ENCODE measurements around the gene TOP2A. TPM values are rescaled to one million over a fixed set of nuclear protein-coding genes. Genes with fewer than 3 reads are reported as not detected.

TOP2A gene
- total and polyA plus RNA-seq, 4 donors, result 0.25 to 4.4 (median 1.9) TPM

- H3K27me3 ChIP-seq (ENCODE audit: control insufficient read depth in 1 of 2, insufficient read depth in 2 of 2, low read length in 1 of 2), result no peaks in the 10 kb centered on the region
- H3K4me1 ChIP-seq (ENCODE audit: control insufficient read depth in 1 of 2, insufficient read depth in 2 of 2, low read length in 2 of 2), result no peaks in the 10 kb centered on the region
- peak in 1 of 2 donors; percentile 92 for DNase-seq
- peaks cover 0 to 3% of the 10 kb centered on the region in 2 donors for H3K36me3 ChIP-seq (ENCODE audit: control insufficient read depth in 1 of 2, insufficient read depth in 2 of 2, low read length in 1 of 2)
- no peak overlapping the region for H3K27ac ChIP-seq (ENCODE audit: low read depth in 1 of 2, low read length in 2 of 2)
- no peaks in the 10 kb centered on the region for H3K9me3 ChIP-seq (ENCODE audit: control insufficient read depth, low read length)
- WGBS, 2 donors, result 33 to 35% methylated on average over 17 of the region's 17 CpGs
- H3K4me3 ChIP-seq (ENCODE audit: low read length in 2 of 2), result no peak overlapping the region
- intact Hi-C loops (cut with DNase I), result no loop called here
- peak; percentile 40 for ATAC-seq (ENCODE audit: low FRiP score)
Observed at GRCh38 chr17:40348562-40349476, 68.9 kb downstream of the TOP2A start.

- Histone ChIP-seq H3K9me3 (ENCODE audit: control insufficient read depth, low read length) (no peaks in the 10 kb centered on the region), H3K36me3 (ENCODE audit: control insufficient read depth in 1 of 2, insufficient read depth in 2 of 2, low read length in 1 of 2) (peaks cover 0 to 3% of the 10 kb centered on the region in 2 donors), H3K4me3 (ENCODE audit: low read length in 2 of 2) (no peak overlapping the region), H3K27me3 (ENCODE audit: control insufficient read depth in 1 of 2, insufficient read depth in 2 of 2, low read length in 1 of 2) (no peaks in the 10 kb centered on the region), H3K27ac (ENCODE audit: low read depth in 1 of 2, low read length in 2 of 2) (no peak overlapping the region), H3K4me1 (ENCODE audit: control insufficient read depth in 1 of 2, insufficient read depth in 2 of 2, low read length in 2 of 2) (no peaks in the 10 kb centered on the region)
- intact Hi-C loops (cut with DNase I), result no loop called here
- 35 to 41% methylated on average over 5 of the region's 5 CpGs for WGBS, 2 donors
- DNase-seq (no peak), ATAC-seq (ENCODE audit: low FRiP score) (no peak)
Observed at GRCh38 chr17:40348136-40348504, 69.6 kb downstream of the TOP2A start.

GRCh38 chr17:40347319-40348135 is 70.2 kb downstream of the TOP2A start:
- Histone ChIP-seq H3K4me3 (ENCODE audit: low read length in 2 of 2) (no peak overlapping the region), H3K27me3 (ENCODE audit: control insufficient read depth in 1 of 2, insufficient read depth in 2 of 2, low read length in 1 of 2) (no peaks in the 10 kb centered on the region), H3K36me3 (ENCODE audit: control insufficient read depth in 1 of 2, insufficient read depth in 2 of 2, low read length in 1 of 2) (peaks cover 0 to 3% of the 10 kb centered on the region in 2 donors), H3K4me1 (ENCODE audit: control insufficient read depth in 1 of 2, insufficient read depth in 2 of 2, low read length in 2 of 2) (no peaks in the 10 kb centered on the region), H3K27ac (ENCODE audit: low read depth in 1 of 2, low read length in 2 of 2) (no peak overlapping the region), H3K9me3 (ENCODE audit: control insufficient read depth, low read length) (no peaks in the 10 kb centered on the region)
- 36 to 40% methylated on average over 9 of the region's 9 CpGs for WGBS, 2 donors
- intact Hi-C loops (cut with DNase I), result no loop called here
- DNase-seq (no peak), ATAC-seq (ENCODE audit: low FRiP score) (no peak)

GRCh38 chr17:40346765-40347158 is 70.9 kb downstream of the TOP2A start:
- no peak for DNase-seq
- Histone ChIP-seq H3K4me1 (ENCODE audit: control insufficient read depth in 1 of 2, insufficient read depth in 2 of 2, low read length in 2 of 2) (no peaks in the 10 kb centered on the region), H3K27ac (ENCODE audit: low read depth in 1 of 2, low read length in 2 of 2) (no peak overlapping the region), H3K27me3 (ENCODE audit: control insufficient read depth in 1 of 2, insufficient read depth in 2 of 2, low read length in 1 of 2) (no peaks in the 10 kb centered on the region), H3K36me3 (ENCODE audit: control insufficient read depth in 1 of 2, insufficient read depth in 2 of 2, low read length in 1 of 2) (no peaks in the 10 kb centered on the region), H3K9me3 (ENCODE audit: control insufficient read depth, low read length) (no peaks in the 10 kb centered on the region), H3K4me3 (ENCODE audit: low read length in 2 of 2) (no peak overlapping the region)
- ATAC-seq (ENCODE audit: low FRiP score), result no peak
- intact Hi-C loops (cut with DNase I), result no loop called here
- 0 to 9% methylated on average over 1 of the region's 1 CpG for WGBS, 2 donors

GRCh38 chr17:40345994-40346764 is 71.5 kb downstream of the TOP2A start:
- Histone ChIP-seq H3K4me1 (ENCODE audit: control insufficient read depth in 1 of 2, insufficient read depth in 2 of 2, low read length in 2 of 2) (no peaks in the 10 kb centered on the region), H3K27ac (ENCODE audit: low read depth in 1 of 2, low read length in 2 of 2) (peak overlapping the region in 1 of 2 donors; percentile 60), H3K9me3 (ENCODE audit: control insufficient read depth, low read length) (no peaks in the 10 kb centered on the region), H3K4me3 (ENCODE audit: low read length in 2 of 2) (peak overlapping the region in 1 of 2 donors; percentile 42), H3K27me3 (ENCODE audit: control insufficient read depth in 1 of 2, insufficient read depth in 2 of 2, low read length in 1 of 2) (no peaks in the 10 kb centered on the region), H3K36me3 (ENCODE audit: control insufficient read depth in 1 of 2, insufficient read depth in 2 of 2, low read length in 1 of 2) (no peaks in the 10 kb centered on the region)
- 27 to 35% methylated on average over 11 of the region's 11 CpGs for WGBS, 2 donors
- DNase-seq, result no peak
- intact Hi-C loops (cut with DNase I), result loop anchor here in 1 of 2 donors (2.0 kb wide), 1 partner anchor 35 kb away; no protein-coding TSS in a partner anchor
- no peak for ATAC-seq (ENCODE audit: low FRiP score)

GRCh38 chr17:40345161-40345993 is 72.3 kb downstream of the TOP2A start:
- WGBS, 2 donors, result 1% methylated on average over 38 to 45 of the region's 45 CpGs
- ATAC-seq (ENCODE audit: low FRiP score) (peak; percentile 49), DNase-seq (peak; percentile 83 to 90)
- H3K27me3 ChIP-seq (ENCODE audit: control insufficient read depth in 1 of 2, insufficient read depth in 2 of 2, low read length in 1 of 2), result no peaks in the 10 kb centered on the region
- H3K36me3 ChIP-seq (ENCODE audit: control insufficient read depth in 1 of 2, insufficient read depth in 2 of 2, low read length in 1 of 2), result no peaks in the 10 kb centered on the region
- peak overlapping the region in 1 of 2 donors; percentile 42 for H3K4me3 ChIP-seq (ENCODE audit: low read length in 2 of 2)
- no peaks in the 10 kb centered on the region for H3K4me1 ChIP-seq (ENCODE audit: control insufficient read depth in 1 of 2, insufficient read depth in 2 of 2, low read length in 2 of 2)
- no peaks in the 10 kb centered on the region for H3K9me3 ChIP-seq (ENCODE audit: control insufficient read depth, low read length)
- peak overlapping the region in 1 of 2 donors; percentile 60 for H3K27ac ChIP-seq (ENCODE audit: low read depth in 1 of 2, low read length in 2 of 2)
- intact Hi-C loops (cut with DNase I), result loop anchor here in 1 of 2 donors (2.0 kb wide), 1 partner anchor 35 kb away; no protein-coding TSS in a partner anchor

GRCh38 chr17:40344421-40345160 is 73.1 kb downstream of the TOP2A start:
- peak overlapping the region in 1 of 2 donors; percentile 55 for H3K27ac ChIP-seq (ENCODE audit: low read depth in 1 of 2, low read length in 2 of 2)
- H3K4me1 ChIP-seq (ENCODE audit: control insufficient read depth in 1 of 2, insufficient read depth in 2 of 2, low read length in 2 of 2), result no peaks in the 10 kb centered on the region
- ATAC-seq (ENCODE audit: low FRiP score) (no peak), DNase-seq (no peak)
- H3K9me3 ChIP-seq (ENCODE audit: control insufficient read depth, low read length), result no peaks in the 10 kb centered on the region
- H3K4me3 ChIP-seq (ENCODE audit: low read length in 2 of 2), result peak overlapping the region in 1 of 2 donors; percentile 88
- no peaks in the 10 kb centered on the region for H3K36me3 ChIP-seq (ENCODE audit: control insufficient read depth in 1 of 2, insufficient read depth in 2 of 2, low read length in 1 of 2)
- H3K27me3 ChIP-seq (ENCODE audit: control insufficient read depth in 1 of 2, insufficient read depth in 2 of 2, low read length in 1 of 2), result no peaks in the 10 kb centered on the region
- WGBS, 2 donors, result 27 to 35% methylated on average over 6 to 7 of the region's 7 CpGs
- intact Hi-C loops (cut with DNase I), result loop anchor here in 1 of 2 donors (2.0 kb wide), 1 partner anchor 34 kb away; no protein-coding TSS in a partner anchor

Measured in aorta (tissue), 5 donors.